Activated CD8-positive, alpha-beta T cell treated with anti-CD3 and anti-CD28 coated beads for 36 hours (primary cell): ENCODE measurements around the gene TSPAN11. TPM values are rescaled to one million over a fixed set of nuclear protein-coding genes. Genes with fewer than 3 reads are reported as not detected.

ENCODE experiments used
- ATAC-seq: fragments of 200-7000 bp; cut with Tn5 transposase; one replicate; pipeline ENCODE4 v1.10.0; 2021; ENCODE audit warnings: mild to moderate bottlenecking, moderate library complexity
- CTCF ChIA-PET: fragments of 350-600 bp; sonication (Branson Sonifier 250); formaldehyde crosslinking; loops from one replicate; lab custom pipeline; 2021; ENCODE audit warnings: antibody characterized with exemption; lab: Charles Lee
- POLR2A ChIA-PET: fragments of 350-600 bp; sonication (Branson Sonifier 250); formaldehyde crosslinking; loops from one replicate; lab custom pipeline; 2021; ENCODE audit warnings: antibody characterized with exemption; lab: Charles Lee
- DNase-seq: peaks from one replicate; pipeline ENCODE4 v3.0.0-alpha.2; 2020
- H3K27ac Mint-ChIP-seq: one replicate; pipeline ENCODE4 v1.8.0; 2021; ENCODE audit warnings: mild to moderate bottlenecking, mixed read lengths
- H3K27me3 Mint-ChIP-seq: one replicate; pipeline ENCODE4 v1.8.0; 2021; ENCODE audit warnings: mixed read lengths
- H3K36me3 Mint-ChIP-seq: one replicate; pipeline ENCODE4 v1.8.0; 2021; ENCODE audit warnings: low read depth, mixed read lengths
- H3K4me1 Mint-ChIP-seq: one replicate; pipeline ENCODE4 v1.8.0; 2021; ENCODE audit warnings: low read depth, mixed read lengths
- H3K4me3 Mint-ChIP-seq: one replicate; pipeline ENCODE4 v1.8.0; 2021; ENCODE audit warnings: mild to moderate bottlenecking, moderate library complexity, mixed read lengths
- H3K9me3 Mint-ChIP-seq: one replicate; pipeline ENCODE4 v1.8.0; 2021; ENCODE audit warnings: mixed read lengths
- intact Hi-C: fragments of 100-400 bp; cut with micrococcal nuclease; formaldehyde crosslinking; loops from one replicate; pipeline ENCODE4 v1.10.0; 2022
- total RNA-seq, 2 experiments: library from RNA; stranded (reverse); gene quantifications; one replicate each; pipeline ENCODE4 v1.2.3, GENCODE V29; 2021
- TF ChIP-seq, protein P1 (sequence below): fragments of 200-600 bp; IDR thresholded peaks from one replicate; pipeline ENCODE4 v1.8.0; 2022; ENCODE audit warnings: antibody characterized with exemption, mild to moderate bottlenecking

TSPAN11 gene
- total RNA-seq, 2 experiments from 2014 or later, result not detected

DNA sequence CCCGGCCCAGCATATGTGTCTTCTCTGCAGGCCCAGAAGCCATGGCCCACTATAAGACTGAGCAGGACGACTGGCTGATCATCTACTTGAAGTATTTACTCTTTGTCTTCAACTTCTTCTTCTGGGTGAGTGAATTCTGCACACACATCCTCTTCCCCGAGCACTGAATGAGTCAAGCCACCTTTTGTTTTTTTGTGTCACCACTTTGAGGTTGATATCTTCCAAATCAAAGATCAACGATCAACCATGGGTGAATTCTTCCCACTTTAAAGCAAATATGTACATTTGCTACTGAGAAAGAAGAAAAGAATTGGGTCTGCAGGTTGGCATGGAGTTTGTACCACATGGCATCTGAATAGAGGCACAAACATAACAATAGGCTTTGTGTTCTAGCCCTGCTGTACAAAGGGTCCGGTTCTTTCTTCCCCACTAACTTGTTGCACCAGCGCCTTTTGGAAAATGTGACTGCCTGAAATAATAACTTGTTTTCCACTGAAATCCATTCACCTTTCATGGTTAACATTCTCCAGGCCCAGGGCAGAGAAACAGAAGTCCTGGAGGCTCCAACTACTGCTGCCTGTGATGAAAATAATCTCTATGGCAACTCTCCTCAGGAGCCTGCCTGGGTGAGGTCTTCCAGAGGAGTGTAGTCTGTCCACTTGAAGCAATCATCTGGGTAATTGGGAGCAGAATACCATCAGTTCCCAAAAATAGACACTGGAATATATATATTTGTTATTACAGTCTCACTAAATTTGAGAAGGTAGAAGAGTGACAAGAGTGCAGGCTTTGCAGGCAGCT lies 27.6 kb downstream of the TSPAN11 start:
- TF ChIP-seq, protein P1, sequence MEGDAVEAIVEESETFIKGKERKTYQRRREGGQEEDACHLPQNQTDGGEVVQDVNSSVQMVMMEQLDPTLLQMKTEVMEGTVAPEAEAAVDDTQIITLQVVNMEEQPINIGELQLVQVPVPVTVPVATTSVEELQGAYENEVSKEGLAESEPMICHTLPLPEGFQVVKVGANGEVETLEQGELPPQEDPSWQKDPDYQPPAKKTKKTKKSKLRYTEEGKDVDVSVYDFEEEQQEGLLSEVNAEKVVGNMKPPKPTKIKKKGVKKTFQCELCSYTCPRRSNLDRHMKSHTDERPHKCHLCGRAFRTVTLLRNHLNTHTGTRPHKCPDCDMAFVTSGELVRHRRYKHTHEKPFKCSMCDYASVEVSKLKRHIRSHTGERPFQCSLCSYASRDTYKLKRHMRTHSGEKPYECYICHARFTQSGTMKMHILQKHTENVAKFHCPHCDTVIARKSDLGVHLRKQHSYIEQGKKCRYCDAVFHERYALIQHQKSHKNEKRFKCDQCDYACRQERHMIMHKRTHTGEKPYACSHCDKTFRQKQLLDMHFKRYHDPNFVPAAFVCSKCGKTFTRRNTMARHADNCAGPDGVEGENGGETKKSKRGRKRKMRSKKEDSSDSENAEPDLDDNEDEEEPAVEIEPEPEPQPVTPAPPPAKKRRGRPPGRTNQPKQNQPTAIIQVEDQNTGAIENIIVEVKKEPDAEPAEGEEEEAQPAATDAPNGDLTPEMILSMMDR, result no peak
- Mint-ChIP-seq H3K4me3 (no peak overlapping the region), H3K36me3 (no peaks in the 10 kb centered on the region), H3K27ac (no peak overlapping the region), H3K27me3 (peaks cover 7% of the 10 kb centered on the region), H3K4me1 (no peaks in the 10 kb centered on the region), H3K9me3 (no peaks in the 10 kb centered on the region)
- ChIA-PET POLR2A (no interaction called here), CTCF (no interaction called here)
- DNase-seq (no peak), ATAC-seq (no peak)
- intact Hi-C loops, result no loop called here

DNA sequence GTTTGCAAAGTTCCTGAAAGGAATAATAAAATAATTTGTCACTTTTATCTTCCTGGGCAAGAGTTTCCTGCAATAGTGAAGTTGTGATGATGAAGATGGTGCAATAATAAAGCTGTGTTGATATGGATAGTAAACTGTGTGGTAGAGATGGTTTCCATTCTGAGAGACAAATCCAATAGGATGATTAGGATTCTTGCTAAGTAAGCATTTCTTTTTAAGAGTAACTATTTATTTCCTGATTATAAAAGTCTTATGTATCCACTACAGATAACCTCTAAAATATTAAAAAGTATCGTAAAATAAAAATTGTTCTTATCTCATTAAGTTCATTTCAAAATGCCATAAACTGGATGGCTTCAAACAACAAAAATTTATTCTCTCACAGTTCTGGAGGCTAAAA lies 28.7 kb downstream of the TSPAN11 start:
- H3K4me1 Mint-ChIP-seq, result no peaks in the 10 kb centered on the region
- ATAC-seq (no peak), DNase-seq (no peak)
- ChIA-PET CTCF (no interaction called here), POLR2A (no interaction called here)
- H3K27me3 Mint-ChIP-seq, result peaks cover 2% of the 10 kb centered on the region
- TF ChIP-seq, protein P1, result no peak
- no peak overlapping the region for H3K4me3 Mint-ChIP-seq
- no peak overlapping the region for H3K27ac Mint-ChIP-seq
- H3K36me3 Mint-ChIP-seq, result no peaks in the 10 kb centered on the region
- intact Hi-C loops, result no loop called here
- H3K9me3 Mint-ChIP-seq, result no peaks in the 10 kb centered on the region

DNA sequence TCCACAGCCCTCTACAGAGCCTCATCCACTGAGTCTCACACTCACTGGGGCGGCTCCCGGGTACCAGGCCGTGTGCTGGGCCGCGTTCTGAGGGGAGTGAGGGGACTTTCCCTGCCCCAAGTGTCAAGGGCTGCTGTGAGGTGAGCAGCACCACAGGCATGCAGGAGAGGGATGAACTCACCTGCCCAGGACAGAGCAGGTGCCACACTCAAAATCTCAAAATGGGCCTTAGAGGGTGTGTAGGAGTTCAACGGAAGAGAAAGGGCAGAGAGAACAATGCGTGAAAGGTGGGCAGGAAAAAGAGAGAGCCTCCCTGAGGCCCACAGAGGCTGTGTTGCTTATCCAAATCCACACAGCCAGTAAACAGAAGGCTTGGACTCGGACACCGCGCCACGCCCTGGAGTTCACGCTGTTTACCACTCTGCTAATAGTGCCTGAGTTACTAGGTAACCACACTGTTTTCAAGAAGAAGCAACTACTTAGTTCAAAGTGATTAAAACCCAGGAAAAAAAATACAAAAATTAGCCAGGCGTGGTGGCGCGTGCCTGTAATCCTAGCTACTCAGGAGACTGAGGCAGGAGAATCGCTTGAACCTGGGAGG lies 32.7 kb downstream of the TSPAN11 start:
- no peak for DNase-seq
- no peak for ATAC-seq
- no peak overlapping the region for H3K27ac Mint-ChIP-seq
- H3K4me3 Mint-ChIP-seq, result no peak overlapping the region
- H3K4me1 Mint-ChIP-seq, result no peaks in the 10 kb centered on the region
- H3K36me3 Mint-ChIP-seq, result no peaks in the 10 kb centered on the region
- ChIA-PET CTCF (no interaction called here), POLR2A (no interaction called here)
- H3K9me3 Mint-ChIP-seq, result no peaks in the 10 kb centered on the region
- TF ChIP-seq, protein P1, result no peak
- intact Hi-C loops, result no loop called here
- peaks cover 2% of the 10 kb centered on the region for H3K27me3 Mint-ChIP-seq

DNA sequence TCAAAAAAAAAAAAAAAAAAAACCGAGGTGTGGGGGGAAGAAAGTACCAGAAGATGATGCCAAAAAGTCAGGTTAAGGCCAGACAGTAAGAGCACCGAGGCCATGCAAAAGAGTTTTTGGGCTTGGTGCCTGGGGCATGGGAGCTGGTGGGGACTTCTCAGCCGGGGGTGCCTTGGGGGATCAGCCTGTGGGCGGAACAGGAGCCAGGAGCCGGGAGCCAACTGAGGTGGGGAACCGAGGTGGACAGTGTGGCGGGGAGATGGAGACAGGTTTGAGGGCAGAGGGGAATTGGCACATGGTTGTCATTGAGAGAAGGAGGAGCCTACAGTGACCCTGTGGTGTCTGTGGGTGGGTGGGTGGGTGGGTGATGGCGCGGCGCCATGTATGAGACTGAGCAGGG lies 33.2 kb downstream of the TSPAN11 start:
- ChIA-PET POLR2A (no interaction called here), CTCF (no interaction called here)
- intact Hi-C loops, result no loop called here
- no peak overlapping the region for H3K4me3 Mint-ChIP-seq
- no peak for DNase-seq
- no peaks in the 10 kb centered on the region for H3K4me1 Mint-ChIP-seq
- no peak for ATAC-seq
- no peaks in the 10 kb centered on the region for H3K9me3 Mint-ChIP-seq
- peaks cover 1% of the 10 kb centered on the region for H3K27me3 Mint-ChIP-seq
- no peaks in the 10 kb centered on the region for H3K36me3 Mint-ChIP-seq
- TF ChIP-seq, protein P1, result no peak
- no peak overlapping the region for H3K27ac Mint-ChIP-seq

DNA sequence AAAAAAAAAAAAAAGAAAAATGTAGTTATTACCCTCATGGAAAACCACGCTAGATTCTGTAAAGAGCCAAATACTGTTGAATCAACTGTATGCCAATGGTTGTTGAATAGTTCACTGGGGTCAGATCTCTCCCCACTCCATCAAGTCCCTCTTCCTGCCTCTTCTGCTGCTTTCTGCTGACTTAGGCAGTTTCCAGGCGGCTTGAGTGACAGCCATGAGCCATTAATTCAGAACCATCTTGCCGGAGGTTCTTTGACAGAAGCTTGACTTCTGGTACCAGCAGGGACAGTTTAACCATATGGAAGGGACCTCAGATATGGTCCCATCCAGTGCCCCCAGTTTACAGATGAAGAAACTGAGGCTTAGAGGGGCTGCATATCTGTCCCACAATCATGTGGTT lies 34.5 kb downstream of the TSPAN11 start:
- POLR2A ChIA-PET, result no interaction called here
- CTCF ChIA-PET, result no interaction called here
- Mint-ChIP-seq H3K27me3 (no peaks in the 10 kb centered on the region), H3K27ac (no peak overlapping the region), H3K4me3 (no peak overlapping the region), H3K36me3 (no peaks in the 10 kb centered on the region), H3K9me3 (no peaks in the 10 kb centered on the region), H3K4me1 (no peaks in the 10 kb centered on the region)
- TF ChIP-seq, protein P1, result no peak
- intact Hi-C loops, result no loop called here
- ATAC-seq (no peak), DNase-seq (no peak)
